ENCODE results near the gene RAB27B.

GRCh38 chr18:54899500-54899899 lies 71.2 kb downstream of the RAB27B start:
- TF ChIP-seq POLR2AphosphoS5 (IDR thresholded peaks at IDR 0.05) (no peak), CTCF (IDR thresholded peaks at IDR 0.05) (no peak)
